H1 (cell line): ENCODE data around the gene CAPN13. TPM values are rescaled to one million over a fixed set of nuclear protein-coding genes. Genes with fewer than 3 reads are reported as not detected.

Experiments used
- CHD2 ChIP-seq: IDR thresholded peaks from 2 replicates; pipeline ENCODE4 v1.6.1; 2012; ENCODE audit warnings: low read length, improper control_type of control experiment
- CHD7 ChIP-seq: fragments of 300-600 bp; sonication (generic); IDR thresholded peaks from 2 replicates; pipeline ENCODE4 v1.7.1; 2012; ENCODE audit warnings: low read length, moderate library complexity, mild to moderate bottlenecking, inconsistent platforms; ENCODE audit not compliant: insufficient replicate concordance
- HDAC2 ChIP-seq, 2 experiments: fragments of 300-600 bp in 1 of 2; sonication (generic) in 1 of 2; IDR thresholded peaks; 2 replicates each; pipeline ENCODE4 v1.6.1; 2011 to 2012; ENCODE audit warnings: low read depth in 2 of 2, low read length in 2 of 2, mild to moderate bottlenecking in 2 of 2, moderate library complexity in 2 of 2, borderline replicate concordance in 1 of 2, inconsistent platforms in 1 of 2
- SRF ChIP-seq: IDR thresholded peaks from 2 replicates; pipeline ENCODE4 v1.6.1; 2011; ENCODE audit warnings: mild to moderate bottlenecking, low read depth, low read length, moderate library complexity
- TAF1 ChIP-seq: IDR thresholded peaks from 2 replicates; pipeline ENCODE4 v1.6.1; 2011; ENCODE audit warnings: mild to moderate bottlenecking, low read depth, low read length
- polyA plus RNA-seq, 7 experiments: library from polyadenylated mRNA; depleted of rRNA in 3 of 7; stranded (reverse) in 5 of 7; unstranded in 2 of 7; fragments of >200 nt in 5 of 7; fragments of 200-250 nt in 2 of 7; gene quantifications; 1 replicate in 5 of 7; 2 replicates in 1 of 7; 4 replicates in 1 of 7; pipeline versions ENCODE4 v1.2.1 to v1.2.3, GENCODE V29; 2011 to 2013; ENCODE audit warnings: missing spikeins in 2 of 7, mixed read lengths in 2 of 7
- total RNA-seq: library from RNA; stranded (reverse); fragmentation: NEBNext Ultra II Directional; extraction: Animal tissue kit (Norgen Biotek cat#: 25700); gene quantifications from 2 replicates; pipeline ENCODE4 v1.2.1, GENCODE V29; 2021

The CAPN13 gene
- total and polyA plus RNA-seq, 2 of the 8 experiments (the other 6 are each of a cell fraction or from before 2014, with no cell fraction given): 2.4 TPM

- TF ChIP-seq CHD7 (no peak), SRF (no peak), TAF1 (no peak), HDAC2 (IDR thresholded peaks at IDR 0.05; ENCODE audit: borderline replicate concordance in 1 of 2, low read depth in 2 of 2, low read length in 2 of 2) (no peak), CHD2 (no peak)
- TF ChIP-seq, all 59 proteins: peak for 2
Observed at GRCh38 chr2:30714811-30715709, 92.2 kb downstream of the CAPN13 start (continued).
